Epidermal melanocyte (primary cell): ENCODE measurements around the gene SCD5.

Experiments used
- DNase-seq: peaks from one replicate; pipeline ENCODE4 v3.0.0; 2011; ENCODE audit warnings: low spot score; ENCODE audit not compliant: insufficient read length

Gene SCD5

DNA sequence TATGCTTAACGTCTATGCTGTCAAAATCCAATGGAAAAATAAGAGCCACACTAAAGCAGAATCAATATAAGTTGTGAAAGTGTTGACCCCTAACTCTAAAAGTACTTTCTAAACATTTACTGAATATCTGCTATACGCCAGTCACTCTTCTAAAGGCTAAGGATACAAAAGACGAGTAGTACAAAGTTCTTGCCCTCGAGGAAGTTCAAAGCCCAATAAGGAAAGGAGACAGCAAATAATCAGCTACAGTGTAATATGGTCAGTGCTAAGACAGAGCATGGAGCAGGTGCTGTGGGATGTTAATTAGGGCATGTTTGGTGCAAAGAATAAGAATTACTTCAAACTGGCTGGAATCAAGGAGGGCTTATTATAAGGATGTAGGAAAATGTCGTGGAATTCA lies 205.2 kb downstream of the SCD5 start:
- no peak for DNase-seq

DNA sequence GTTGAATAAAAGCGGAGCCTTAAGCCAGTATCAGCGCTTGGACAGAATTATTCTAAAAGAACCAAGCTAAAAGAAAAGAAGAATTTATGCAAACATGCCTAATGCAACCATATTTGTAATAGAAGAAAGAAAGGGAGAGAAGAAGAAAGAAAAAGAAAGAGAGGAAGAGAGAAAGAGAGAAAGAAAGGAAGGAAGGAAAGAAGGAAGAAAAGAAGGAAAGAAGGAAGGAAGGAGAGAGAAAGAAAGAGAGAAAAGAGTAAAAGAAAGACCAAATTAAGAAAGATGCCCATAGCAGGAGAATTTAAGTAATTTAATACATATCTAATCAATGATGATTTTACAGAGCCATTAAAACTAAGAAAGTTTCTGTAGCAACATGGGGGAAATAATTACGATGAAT lies 206.0 kb downstream of the SCD5 start:
- DNase-seq, result no peak

GRCh38 chr4:82591592-82591991 lies 207.0 kb downstream of the SCD5 start:
- DNase-seq, result no peak

DNA sequence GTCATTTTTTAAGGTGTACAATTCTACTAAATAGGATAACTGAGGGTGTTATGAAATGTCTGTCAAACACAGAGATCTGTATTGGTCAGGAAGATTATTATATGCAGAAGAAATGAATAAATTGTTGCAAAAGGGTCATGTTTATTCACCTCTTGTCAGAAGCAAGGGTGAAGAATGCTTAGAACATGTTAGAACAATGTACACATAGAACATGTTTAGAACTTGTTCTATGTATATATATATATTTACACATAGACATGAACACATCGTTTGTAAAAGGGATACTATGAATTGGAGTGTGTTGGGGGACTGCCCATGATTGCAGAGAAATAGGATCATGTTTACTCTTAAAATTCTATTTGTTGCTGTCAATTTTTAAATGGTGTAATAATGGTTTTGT lies 208.8 kb downstream of the SCD5 start:
- no peak for DNase-seq

DNA sequence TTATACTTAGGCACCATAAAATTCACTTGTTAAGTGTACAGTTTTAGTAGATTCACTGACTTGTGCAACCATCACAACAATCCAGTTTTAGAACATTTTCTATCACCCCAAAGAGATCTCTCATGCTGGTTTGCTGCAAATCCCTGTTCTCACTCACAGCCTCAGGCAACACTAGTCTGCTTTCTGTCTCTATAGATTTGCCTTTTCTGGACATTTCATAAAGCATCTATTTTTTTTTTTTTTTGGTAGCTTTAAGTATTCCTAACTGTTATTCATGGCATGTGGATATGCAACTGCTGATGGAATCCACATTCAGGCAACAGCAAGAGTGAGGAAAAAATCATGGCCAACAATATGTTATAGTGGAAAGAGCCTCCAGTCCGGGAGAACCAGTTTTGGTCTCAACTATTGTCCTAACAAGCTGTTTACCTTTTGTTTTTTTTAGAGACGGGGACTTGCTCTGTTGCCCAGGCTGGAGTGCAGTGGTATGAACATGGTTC lies 209.8 kb downstream of the SCD5 start:
- DNase-seq, result no peak

DNA sequence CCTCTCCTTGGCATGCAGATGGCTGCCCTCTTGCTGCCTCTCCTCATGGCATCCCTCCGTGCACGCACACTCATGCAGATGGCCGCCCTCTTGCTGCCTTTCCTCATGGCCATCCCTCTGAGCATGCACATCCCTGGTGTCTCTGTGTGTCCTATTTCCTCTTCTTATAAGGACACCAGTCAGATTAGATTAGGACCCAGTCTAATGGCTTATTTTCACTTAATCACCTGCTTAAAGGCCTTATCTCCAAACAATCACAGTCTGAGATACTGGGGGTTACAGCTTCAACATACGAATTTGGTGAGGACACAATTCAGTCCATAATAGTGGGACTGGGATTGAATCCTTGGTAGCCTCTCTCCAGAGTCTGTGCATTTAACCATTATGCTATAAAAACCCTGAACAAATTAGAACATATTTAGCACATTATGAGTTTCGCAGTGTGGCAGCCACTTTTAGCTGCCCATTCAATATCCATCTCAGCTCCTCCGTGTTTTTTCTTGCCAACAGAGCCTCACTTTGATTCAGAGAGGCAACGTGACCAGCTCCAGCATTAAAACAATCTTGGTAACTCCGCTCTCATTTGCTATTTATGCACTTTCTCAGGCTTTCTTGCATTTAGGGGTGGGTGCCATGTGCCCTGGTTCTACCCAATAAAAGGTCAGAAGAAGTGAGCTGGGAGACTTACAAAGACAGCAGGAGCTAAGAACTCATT lies 210.6 kb downstream of the SCD5 start:
- no peak for DNase-seq

DNA sequence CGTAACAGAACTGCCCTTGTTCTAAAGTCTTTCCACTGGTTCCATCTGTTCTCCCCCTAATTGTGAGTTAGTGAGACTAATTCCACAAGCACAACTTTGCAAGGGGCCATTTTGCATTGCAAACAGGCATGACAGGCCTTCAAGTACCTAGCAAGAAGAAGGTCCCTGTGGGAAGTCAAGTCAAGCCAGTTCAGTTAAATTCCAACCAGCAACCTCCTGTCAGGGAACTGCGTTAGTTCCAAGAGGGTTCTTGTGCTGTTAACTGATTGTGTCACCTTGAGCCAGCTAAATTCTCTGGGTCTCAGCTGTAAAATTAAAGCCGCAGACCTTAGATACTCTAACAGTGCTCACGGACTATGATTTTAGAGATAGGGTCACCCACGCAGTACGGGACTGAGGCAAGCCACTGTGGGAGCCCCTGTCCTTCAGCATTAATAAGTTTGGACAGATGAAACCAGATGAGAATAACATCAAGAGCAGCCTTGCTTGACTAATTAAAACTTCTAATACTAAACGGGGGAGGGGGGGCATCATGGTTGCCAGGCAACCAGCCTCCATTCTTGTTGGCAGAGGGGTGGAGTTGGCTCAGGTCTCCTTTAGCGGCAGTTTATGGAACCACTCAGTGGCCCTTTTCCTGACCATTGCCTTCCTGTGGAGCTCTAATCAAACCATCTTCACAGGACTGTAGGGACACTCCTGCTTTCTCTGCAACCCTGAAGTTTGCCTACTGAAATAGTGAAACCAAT lies 212.7 kb downstream of the SCD5 start:
- no peak for DNase-seq

DNA sequence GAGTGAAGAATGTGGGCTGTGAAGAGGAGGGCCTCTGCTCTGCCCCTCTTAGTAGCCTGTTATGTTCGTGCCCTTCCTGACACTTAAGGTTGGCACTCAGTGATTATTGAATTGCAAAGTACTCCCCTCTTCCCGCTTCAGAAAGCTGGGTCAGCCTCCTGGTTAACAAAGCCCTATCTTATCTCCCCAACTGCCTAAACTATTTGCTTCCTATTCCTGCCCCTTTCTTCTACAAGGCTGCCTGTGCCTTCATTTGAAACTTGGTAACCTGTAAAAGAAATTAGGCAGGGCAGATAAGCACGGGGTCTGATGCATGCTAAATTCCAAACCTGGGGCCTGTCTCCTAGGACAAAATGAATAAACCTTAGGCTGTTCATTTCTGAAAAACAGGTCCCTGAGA lies 213.7 kb downstream of the SCD5 start:
- DNase-seq, result no peak

GRCh38 chr4:82583897-82584587 lies 214.6 kb downstream of the SCD5 start:
- DNase-seq, result no peak

DNA sequence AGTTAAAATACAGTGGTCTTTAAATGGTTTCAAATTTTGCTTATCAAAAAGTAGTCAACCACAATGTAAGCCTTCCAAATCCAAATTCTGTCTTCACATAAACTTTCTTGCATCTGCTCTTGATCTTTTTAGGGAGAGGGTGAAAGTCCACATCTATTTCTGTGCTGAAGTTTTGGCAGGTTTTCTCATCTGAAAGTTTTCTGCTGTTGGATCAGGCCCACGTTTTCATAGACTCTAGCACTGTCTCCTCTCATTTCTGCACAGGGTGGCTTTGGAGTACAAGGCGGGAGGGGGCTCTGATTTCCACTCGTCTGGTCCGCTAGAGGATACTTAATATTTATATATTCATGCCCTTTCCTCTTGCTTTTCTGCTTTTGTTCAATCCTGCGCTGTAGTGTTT lies 218.7 kb downstream of the SCD5 start:
- no peak for DNase-seq
